Cerebellar cortex (tissue), 1 donor: ENCODE measurements around the gene PDE11A.

Source experiments
- DNase-seq: peaks from one replicate; pipeline ENCODE4 v3.0.0-alpha.2; 2015; ENCODE audit warnings: low spot score

Gene PDE11A

DNA sequence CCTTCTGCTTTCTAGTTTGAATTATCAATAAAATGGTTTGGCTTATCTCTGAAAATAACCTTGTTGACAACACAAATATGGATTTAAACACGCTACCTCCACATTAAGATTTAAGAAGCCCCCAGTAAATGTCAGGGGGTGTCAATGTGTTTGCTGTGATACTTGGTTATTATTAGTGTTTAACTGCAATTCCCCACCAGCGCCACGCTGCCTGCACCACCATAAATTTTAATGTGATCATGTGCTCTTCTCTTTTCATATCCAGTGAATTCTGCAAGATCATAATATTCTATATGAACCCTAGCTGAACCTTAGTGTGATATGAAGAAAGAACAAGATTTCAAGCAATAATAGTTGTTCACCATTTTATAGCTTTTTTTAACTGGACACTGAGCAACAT, 349.3 kb downstream of the PDE11A start:
- DNase-seq = peak; percentile 52

DNA sequence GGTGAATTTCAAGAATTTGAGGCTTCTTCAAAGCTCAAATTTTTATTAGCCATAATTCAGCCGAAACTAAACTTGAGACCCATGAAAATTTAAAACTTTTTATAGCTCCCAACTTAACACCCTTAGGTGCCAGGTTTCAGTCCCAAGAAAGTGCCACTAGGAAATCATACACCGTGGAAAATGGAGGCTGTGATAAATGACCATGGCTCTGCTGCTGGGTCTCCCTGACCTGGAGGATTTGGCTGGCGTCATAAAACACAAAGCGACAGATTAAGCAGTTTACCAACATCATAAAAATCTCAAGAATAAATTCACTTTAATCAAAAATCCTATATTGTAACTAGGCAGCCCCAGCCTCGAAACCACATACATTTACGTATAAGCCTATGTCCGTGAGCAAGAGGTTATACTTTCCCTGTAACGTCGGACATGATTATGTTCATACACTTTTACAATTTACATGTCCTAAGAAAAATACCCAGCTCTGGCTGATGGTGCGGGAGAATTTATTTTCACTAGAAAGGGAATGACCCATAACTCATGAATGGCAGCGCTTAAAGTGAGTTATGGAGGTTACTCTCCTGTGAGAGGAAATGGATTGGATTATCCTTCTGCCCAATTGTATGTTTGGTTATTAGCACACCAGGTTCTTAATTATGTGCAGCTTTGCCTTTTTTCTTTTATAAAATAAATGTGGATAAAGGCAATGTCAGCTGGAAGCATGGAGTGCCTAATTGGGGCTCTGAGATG, 350.6 kb downstream of the PDE11A start:
- peak; percentile 69 for DNase-seq

DNA sequence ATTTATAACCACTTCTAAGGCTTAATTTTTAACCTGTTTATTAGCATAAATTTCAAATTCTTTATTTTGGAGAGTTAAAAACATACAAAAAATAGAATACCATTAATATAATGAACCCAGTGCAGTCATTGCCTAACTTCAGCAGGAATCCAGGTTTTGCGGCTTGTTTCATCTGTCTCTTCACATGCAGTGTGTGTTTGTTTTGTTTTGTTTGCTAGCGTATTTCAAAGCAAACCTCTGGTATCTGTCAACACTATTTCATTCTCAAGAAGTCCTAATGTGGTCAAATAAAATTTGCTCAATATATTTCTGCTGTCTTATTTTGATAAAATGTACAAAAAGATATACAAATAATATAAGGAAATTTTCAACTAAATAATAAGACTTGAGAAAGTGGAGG, 351.5 kb downstream of the PDE11A start:
- no peak for DNase-seq

DNA sequence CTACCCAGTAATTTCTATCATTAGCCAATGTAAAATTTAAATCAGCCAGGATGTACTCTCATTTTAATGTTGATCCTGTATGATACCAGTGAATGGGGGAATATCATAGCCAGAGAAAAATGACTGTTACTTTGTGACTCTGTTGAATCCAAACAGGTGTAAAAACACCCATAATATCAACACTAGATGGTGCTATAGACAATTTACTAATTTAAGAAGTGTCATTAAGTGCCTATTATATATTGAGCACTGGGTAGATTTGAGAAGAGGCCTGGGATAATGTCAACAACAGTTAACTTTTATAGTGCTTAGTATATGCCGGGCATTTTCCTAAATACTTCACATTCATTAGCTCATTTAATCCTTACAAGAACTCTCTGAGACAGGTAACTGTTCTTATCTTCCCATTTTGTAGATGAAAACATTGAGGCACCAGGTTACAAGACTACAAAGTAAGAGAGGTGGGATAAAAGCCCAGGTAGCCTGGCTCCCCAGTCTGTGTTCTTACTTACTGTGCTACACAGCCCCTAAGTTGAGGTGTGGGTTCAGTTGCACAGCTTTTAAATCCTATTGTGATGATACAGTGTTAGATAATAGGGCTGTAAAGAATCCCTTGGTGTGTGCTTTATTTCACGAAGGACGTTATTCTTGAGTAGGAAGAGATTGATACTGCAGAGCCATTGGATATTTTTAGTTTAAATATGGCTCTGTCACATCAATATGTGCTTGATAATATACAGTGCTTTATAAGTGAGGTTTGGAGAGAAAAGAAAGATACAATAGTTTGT, 354.6 kb downstream of the PDE11A start:
- DNase-seq = no peak

DNA sequence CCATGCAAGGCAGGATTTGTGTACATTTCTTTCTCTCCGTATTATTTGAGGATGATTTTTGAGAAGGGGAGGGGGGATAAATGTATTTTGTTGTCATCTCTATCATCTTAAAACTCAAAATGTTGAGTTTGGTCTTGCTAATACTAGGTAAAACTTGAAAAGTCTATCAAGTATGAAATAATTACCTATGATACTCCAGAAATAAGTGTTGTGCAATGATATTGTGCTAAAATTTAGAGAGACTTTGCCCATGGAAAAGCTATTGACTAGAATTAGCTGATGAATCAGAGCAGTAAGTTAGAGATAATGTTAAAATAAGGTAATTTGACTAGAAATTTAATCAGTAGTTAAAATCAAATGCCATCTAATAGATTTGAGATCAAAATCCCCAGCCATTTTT, 356.1 kb downstream of the PDE11A start:
- no peak for DNase-seq

DNA sequence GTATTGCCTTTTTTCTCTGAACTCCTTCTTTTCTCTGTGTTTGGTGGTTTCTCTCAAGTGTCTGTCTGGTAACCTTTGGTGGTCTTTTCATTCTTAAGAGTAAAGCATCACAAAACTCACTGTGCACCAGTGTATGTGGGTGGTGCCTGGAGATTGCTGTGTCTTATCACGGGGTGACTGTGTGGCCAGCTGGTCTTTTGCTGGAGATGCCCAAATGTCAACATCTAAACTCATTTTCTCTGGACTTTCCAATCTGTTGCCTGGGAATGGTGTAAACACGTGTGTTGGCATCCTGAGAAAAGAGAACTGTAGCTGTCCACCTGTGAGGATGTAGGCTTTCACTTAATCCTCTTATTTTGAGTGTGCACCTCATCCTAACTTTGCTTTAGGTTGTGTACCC, 356.8 kb downstream of the PDE11A start:
- no peak for DNase-seq

DNA sequence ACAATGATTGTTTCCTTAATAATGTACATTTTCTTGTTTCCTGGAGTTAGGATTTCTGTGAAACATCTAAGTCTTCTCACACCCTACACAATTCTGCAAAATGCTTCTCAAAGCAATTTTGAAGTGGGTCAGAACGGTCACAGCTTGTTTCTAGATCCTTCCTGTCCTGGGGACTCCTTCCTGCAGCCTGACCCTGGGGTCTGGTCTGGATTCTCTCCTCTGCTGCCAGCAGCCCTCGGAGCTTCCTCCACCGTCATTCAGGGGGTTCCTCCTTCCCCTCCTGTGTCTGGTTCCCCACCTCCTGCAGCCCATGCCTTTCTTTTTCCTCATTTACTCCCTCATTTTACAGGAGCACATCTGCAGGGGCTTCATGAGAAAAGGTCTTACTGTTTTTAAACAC, 357.9 kb downstream of the PDE11A start:
- no peak for DNase-seq

DNA sequence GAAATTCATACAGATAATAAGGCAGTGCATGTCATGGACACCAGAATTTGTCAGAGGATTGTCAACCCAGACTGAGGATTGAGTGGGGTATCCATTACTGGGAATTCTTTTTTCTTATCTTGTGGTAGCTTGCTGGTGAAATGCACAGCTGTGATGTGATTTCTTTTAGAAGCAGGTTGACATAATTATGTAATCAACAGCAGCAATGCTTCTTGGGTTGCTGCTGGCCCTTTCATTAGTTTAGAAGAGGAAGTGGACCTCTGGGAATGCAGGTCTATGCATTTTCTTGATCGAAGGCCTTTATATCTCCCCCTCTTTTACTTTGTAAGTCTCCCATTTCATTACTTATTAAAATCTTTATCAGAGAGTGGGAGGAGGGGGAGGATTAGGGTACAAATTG, 360.1 kb downstream of the PDE11A start:
- DNase-seq = no peak

DNA sequence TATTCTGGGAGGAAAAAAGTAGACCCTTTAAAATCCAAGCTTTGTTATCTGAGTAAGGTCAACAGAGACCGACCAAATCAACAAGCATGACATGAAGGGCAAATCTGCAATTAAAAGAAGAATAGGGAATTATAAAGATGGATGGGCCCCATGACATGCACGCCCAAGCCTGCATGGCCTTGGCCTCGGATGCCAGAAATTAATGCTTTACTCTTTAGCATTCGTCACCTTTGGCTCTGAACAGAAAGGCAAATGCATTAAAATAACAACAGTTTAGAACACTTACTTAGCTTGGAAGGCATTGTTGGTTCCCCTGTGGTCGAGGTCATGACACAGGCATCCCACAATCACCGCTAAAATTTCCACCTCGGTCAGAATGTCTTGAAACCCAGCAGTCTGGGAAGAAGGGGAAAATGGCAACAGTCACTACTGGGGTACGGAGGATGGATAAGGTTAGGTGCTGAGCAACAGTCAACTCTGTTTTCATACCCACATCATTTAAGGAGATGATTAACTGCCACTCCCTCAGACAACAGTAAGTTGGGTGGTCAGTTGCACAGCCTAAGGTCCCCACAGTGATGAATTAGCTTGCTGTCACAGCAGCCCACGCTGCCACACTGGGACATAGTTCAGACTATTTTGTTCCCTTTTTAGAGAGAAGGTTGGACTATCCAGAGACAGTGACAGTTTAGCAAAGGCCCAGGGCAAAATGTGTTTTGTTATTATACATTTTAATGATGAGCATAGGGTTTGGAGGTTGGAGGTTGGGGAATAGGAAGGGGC, 360.9 kb downstream of the PDE11A start:
- DNase-seq = peak; percentile 66

DNA sequence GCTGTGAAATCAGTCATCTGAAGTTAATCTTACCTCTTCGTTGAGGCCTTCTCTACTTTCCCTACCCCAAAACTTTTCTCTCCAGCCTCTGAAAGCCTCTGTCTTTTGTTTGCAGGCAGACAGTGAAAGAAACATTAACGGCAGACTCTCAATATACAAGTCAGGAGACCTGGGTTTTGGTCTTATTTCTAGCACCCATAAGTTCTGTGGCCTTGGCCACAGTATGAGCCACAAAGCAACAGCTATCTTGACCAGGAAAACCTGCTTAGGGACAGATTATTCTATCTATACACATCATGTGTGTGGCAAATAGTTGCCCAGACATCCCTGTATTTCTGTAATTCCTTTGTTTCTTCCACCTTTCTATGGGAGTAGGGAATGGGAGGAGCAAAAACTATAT, 361.7 kb downstream of the PDE11A start:
- no peak for DNase-seq

DNA sequence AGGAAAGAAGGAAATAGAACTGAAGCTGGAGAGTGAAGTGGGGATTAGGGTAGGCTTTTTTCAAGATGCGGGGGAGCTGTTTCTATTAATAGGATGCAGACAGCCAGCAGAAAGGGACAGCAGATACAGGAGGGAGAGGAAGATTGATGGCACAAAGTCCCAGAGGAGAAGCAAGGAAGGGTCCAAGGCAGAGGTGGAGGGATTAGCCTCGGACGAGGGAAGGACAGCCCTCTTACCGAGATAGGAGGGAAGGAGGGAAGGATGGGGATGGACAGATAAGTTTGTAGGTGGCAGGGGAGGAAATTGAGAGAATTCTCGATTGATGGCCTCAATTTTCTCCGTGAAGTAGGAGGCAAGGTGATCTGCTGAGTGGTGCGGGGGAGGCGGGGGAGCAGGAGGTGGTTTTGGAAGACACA, 362.6 kb downstream of the PDE11A start:
- DNase-seq = no peak

DNA sequence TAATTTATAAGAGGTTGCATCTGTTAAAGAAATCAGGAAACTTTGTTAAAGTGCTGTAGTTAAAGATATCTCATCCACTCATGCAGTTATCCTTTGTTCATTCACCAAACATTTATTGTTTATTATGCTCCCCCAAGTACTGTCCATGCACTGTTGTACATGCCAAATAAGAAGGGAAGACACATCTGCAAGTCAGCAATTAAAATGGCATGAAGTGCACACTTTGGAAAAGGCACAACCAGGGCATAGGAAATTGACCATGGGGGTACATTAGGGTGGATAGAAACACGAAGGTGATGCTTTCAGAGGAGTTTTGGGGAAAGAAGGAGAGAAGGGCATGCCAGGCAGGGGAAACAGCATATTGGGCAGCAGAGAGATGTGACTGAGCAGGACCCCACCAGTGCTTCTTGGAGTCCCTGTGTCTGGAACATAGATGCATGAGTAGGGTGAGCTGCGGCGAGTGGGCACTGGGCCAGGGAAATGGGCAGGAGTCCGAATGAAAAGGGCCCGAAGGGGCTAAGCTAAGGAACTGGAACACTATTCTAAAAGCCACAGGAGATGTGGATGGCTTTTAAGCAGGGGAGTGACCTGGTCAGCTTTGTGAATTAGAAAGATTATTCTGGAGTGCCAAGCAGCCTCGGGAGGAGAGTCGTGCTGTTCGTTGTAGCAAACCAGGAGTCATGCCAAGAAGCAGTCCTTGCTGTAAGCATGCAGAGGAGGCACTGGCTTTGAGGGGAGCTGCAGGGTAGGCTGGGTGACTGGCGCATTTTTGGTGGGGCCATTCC, 363.7 kb downstream of the PDE11A start:
- no peak for DNase-seq

DNA sequence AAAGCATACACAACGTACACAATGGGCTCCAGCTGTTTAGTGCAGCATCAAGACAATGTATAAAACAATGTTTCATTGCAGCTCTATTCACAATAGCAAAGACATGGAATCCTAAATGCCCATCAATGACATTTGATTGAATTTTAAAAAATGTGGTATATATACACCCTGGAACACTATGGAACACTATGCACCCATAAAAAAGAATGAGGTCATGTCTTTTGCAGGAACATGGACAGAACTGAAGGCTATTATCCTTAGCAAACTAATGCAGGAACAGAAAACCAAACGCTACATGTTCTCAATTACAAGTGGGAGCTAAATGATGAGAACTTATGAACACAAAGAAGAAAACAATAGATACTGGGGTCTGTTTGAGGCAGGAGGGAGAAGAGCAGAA, 364.5 kb downstream of the PDE11A start:
- no peak for DNase-seq

DNA sequence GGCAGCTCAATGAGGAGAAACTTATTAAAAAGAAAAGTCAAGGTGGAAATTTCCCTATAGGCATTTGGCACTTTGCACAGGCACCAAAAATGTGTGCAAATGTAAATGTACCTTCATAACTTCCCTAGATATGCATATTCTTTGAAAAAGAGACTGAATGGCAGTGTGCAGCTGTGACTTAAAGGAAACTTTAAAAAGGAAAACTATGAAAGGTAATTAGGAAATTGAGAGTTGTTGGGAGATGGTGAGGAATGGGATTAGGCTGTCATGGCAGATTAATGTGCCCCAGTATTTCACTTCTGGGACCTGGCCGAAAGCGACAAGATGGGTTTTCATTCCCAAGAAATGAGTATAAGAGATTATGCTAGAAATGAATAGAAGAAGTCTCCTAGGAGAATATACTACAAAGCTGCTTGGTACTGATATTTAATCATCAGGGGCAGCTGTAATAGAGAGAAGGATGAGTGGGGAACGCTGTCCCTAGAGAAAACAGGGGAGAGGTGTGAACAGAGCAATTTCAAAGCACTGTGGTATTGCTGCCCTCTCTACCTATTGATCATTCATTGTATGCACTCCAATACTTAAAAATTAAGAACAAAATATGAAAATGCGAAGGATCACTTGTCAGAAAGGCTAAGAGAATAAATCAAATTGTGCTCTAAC, 366.9 kb downstream of the PDE11A start:
- no peak for DNase-seq

DNA sequence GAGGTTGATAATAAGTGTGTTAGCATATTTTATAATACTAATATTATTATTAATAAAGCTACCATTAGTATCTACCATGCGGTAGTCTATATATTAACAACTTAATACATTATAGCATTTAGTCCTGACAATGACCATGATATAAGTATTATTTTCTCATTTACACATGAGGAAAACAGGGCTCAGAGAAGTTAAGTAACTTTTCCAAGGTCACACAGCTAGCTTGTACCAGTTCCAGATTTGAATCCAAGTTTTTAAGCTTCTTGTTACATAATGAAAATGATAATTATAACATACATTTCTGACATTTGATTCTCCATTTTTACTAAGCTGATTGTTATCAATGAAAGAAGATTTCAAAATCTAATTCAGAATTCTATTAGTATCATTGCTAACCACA, 369.4 kb downstream of the PDE11A start:
- no peak for DNase-seq

DNA sequence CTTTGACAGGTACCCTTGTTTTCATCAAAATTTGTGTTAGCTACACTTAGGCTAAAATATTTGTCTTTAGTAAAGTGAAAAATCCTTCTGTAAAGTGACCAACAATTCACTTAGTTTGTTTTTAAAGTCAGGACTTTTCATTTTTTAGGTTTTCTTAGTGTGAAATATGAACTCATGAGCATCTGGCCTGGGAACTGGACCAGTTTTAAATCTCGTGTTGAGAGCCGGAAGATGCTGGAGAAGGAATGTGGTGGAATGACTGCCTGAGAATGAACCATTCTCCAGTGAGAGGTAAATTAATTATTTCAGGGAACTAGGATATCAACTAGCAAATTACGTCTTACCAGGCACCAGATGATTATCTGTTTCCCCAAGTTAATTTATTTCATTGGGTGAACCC, 374.3 kb downstream of the PDE11A start:
- peak; percentile 41 for DNase-seq

DNA sequence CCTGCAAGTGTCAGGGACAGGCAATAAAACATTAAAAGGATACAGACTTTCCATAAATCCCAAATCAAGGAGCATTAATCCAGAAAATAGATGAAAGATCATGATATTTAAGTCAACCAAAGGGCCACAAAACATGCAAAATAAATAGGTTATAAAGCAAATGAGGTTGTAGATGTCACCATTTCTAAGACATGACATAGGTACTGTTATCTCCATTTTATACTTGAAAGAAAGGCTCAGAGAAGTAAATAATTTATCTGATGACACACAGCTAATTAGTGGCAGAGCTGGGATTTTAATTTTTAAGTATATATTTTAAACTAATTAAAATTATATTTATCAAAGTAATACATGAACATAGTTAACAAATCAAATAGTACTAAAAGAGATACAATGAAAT, 378.2 kb downstream of the PDE11A start:
- DNase-seq = no peak

DNA sequence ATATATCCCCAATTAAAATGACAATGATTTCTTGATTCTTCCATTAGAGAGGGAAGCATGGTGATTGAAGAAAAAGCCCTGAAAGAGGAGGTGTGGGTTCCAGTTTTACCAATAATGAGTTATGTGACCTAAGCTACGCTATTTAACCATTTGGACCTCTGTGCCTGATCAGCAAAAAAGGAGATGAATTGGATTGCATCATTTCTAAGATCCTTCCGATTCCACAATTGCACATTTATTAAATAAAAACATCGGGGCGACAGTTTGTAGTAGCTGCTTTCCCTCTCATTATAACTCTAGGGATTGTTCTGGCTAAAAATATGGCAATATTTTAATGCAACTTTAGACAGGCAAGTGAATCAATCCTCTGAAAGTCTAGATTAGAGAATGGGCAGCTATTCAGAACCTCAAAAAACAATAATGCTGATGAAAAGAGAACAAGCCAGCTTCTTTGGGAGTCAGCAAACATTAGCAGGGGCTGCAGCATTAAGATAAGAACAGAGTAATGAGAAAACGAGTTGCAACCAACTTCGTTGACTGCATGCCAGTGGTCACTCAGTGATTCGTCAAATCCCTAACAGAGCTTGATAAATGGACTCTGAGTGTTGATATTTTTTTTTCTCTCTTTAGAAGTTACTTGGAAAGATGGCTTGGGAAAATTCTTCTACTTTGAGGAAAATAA, 378.8 kb downstream of the PDE11A start:
- DNase-seq = no peak

DNA sequence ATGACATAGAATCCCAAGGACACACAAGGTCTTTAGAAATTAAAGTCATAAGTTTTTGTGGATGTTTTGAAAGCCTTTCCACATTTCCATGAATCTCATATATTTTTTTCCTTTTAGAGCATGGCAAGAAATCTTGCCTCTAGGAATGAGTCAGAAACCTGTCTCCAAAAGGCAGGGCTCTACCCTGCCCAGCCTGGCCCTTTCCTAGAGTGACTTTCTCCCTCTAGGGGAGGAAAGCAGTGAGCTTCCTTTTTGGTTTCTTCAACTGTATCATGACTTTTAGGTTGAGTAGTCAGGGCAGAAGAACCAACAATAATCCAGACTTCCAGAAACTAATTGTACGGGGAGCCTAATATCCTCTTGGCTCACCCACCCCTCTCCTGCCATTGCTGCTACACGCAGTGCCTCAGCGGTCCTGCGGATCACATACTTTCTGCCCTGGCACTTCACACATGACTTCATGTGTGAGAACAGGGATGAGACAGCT, 379.8 kb downstream of the PDE11A start:
- no peak for DNase-seq

DNA sequence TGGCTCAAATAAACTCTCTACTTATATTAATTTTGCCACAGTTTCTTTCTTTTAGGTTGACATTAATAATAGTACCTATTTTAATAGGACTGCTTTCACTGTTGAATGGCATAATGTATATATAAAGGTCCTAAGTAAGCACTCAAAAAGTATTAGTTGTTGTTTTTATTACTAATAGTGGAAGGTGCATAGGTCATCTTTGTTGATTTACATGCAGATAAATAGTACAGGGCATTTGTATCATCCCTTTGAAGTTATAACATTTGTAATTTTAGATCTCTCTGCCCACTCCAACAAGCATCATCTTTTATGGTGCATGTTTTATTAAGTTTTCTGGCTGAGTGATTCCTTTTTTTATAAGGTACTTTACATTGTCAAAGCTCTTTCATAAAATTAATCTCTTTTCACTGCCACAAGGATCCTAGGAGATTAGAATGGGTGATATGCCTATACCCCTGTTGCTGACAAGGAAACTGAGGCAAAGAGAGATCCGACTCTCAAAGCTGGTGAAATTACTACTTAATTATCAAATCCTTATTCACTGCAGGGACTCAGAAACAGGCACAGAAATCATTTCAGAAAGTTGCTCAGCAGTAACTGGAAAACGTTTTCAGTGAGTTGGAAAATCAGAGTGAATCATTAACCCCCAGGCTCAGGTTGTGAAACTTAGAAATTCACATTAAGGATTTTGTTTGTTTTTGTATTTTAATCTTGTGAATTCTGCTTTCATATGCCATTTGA, 380.4 kb downstream of the PDE11A start:
- DNase-seq = no peak
